ENCODE data around the gene CCDC102B.
"Not testable (repeated sequence)": the region's sequence is repeated elsewhere in the genome, so short reads cannot be mapped to it uniquely, and the experiment has no call there.

CCDC102B gene

DNA sequence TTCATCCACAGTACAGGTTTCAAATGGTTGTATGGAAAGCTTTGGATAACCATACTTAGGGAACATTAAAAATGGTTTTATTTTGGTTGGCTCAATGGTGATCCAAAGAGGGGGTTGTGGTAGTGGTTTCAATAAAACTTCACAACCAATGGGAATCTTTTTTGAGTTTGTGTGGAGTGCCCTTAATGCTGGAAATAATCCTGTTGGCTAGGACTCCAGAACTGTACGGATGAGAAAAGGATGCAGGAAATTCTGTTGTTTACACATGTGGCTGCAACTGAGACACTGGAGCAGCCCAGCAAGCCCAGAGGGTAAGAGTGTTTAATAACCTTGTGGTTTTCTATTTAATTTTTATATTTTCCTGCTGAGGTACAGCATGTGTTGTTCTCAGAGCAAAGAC, at the start of gene CCDC102B:
Gene CCDC102B, plus strand, starts transcription at position 210 of the 400 bp plus-strand sequence. CDS start 38,684 bp downstream, outside the sequence.
- no peak for DNase-seq

DNA sequence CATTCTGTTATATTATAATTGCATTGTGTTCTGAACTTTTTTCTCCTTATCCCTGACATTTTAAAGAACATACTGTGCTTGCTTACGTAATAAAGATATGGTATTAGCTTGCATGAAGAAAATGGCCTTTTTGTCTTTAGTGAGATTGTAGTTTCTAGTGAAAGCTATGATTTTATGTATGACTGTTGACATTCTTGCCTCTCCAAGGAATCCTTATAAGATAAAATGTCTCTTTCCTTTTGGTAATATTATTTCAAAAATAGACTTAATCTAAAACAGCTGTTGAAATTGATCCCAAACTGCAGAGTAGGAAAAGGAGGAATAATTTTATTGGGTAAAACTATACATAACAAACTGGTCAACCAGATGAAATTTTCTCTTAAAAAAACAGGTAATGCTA, 40.8 kb upstream of the CCDC102B start:
- no peak for DNase-seq

DNA sequence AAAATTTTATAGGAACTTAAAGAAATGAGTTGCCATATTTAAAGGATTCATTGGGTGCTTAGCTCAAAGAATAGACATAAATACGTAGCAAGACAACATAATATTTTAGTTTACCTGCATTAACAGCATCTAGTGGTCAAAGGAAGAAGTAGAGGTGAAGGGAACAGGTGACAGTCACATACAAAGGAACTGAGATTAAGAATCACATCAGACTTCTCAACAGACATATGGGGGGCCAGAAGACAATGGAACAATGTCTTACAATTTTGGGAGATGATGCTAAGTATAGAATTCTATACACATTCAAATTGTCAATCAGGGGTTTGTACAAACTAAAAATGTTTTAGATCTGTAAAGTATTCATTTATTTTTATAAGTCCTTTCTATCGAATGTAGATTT, 38.6 kb upstream of the CCDC102B start:
- no peak for DNase-seq

DNA sequence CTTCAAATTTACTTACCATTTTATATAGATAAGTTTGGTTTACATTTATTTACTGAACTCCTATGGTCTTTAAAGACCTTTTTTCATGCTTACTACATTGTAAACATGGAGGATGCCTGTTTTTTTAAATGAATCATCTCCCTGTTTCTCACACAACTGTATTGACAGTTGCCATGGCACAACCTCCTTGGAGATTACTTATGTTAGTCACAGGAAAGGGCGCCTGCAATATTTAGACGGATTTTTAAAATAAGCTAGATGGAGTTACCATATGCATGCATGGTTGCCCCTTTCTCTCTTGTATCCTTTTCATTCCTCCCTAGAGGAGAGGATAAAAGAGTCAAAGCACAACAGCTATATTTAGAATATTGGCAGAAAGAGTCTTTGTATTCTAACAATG, 34.8 kb upstream of the CCDC102B start:
- DNase-seq = no peak

DNA sequence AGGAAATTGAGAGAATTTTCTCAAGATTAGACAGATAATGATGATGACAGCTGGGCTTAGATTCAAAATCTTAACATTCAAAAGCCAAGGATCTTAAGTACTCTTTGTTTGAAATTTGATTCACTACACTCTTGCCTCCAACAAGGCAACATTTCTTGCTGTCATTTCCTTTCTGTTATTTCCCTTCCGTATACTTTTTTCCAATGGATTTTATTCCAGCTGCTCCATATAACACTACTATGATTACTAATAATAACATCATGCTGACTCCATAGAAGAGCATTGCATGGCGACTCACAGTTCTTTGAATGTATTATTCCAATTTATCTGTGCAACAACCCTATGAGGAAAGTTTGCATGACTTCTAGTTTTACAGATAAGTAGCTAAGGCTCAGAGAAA, 33.9 kb upstream of the CCDC102B start:
- no peak for DNase-seq

DNA sequence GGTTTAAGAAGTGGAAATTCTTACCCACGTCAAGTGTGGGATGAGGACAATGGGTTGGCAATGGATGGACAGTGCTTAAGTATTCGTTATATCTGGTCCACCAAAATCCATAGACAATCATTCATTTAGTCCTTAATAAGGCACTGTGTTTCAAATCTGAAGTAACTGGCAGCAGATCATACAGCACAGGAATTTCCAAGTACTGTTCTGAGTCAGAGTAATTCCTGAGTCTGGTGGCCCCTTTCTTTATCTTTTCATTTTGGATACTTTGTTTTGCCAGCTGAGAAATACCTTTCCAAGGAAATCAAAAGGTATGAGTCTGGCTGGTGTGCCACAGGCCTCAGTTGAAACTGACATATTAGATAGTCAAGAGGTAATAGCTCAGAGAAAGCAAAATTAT, 31.4 kb upstream of the CCDC102B start:
- no peak for DNase-seq

DNA sequence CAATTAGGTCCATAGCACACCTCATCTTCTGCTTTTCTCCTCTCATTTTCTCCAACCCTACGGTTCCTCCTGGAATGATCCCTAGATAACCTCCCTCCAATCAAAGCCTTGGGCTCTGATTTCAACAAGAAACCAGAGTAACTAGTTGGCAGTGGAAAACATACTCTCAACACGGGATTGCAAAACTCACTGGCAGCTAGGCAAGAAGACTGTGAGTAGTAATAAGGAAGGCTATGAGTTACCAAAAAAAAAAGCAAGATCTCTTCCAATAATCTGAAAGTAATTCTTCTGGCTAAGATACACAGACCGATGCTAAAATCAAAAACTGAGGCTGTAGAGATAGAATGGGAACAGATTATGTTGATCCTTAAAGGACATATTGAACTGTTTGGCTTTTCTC, 28.4 kb upstream of the CCDC102B start:
- DNase-seq = no peak

DNA sequence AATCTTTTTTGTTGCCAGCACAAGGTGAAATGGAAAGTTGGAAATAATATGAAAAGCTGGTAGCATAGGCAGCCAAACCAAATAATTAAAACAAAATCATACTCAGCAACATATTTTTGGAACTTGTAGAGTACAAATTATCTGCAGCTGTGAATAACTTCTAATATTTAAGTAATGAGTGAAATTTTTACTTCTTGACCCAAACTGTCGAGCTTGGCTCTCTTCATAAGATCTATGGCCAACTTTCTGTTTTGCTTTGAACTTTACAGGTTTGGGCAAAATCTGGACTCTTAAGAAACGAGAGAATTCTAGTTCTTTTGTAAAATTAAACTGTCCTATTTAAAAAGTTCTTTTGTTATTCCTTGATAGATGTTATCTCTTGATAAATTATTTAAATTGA, 25.6 kb upstream of the CCDC102B start:
- DNase-seq = no peak

DNA sequence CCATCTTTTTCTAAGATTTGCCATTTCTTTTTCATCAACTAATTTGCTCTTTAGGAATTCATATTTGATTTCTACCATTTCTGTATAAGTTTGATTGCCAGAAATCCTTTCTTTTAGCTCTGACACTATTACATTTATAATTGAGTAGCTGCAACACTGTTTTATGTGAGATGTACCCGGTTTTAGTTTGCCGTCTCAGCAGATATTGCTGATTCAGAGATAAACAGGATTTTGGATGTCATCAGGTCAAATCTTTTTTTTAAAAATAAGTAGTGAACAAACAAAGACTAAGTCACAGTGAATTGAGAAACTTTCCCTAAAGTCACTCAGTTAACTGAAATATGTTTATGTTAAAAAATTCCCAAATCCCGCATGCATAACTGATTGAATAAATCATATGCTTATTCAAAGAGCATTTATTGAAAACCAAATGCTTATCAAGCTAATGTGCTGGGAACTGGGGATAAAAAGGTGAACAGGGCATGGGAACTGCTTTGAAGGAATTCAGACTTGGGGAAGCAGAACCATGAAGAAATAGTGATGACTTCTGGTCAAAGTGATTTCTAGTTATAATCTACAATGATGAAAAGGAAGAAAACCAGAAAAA, 19.5 kb upstream of the CCDC102B start:
- no peak for DNase-seq

DNA sequence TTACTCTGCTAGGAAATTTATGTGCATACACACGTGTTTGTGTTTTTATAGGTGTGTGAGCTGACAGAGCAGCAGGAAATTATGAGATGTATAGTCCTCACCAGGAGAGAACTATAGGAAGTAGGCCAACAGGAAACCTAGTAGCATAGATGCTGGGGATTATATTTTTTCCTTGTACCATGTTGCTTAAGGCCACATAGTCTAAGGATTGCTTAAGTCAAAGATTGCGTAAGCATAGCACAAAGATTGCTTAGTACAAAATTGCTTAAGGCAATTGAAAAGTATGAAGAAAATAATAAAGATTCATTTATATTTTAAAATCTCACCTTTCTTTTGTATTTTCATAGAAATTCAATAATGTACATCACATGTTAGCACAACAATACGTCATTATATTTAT, 18.7 kb upstream of the CCDC102B start:
- DNase-seq = no peak

DNA sequence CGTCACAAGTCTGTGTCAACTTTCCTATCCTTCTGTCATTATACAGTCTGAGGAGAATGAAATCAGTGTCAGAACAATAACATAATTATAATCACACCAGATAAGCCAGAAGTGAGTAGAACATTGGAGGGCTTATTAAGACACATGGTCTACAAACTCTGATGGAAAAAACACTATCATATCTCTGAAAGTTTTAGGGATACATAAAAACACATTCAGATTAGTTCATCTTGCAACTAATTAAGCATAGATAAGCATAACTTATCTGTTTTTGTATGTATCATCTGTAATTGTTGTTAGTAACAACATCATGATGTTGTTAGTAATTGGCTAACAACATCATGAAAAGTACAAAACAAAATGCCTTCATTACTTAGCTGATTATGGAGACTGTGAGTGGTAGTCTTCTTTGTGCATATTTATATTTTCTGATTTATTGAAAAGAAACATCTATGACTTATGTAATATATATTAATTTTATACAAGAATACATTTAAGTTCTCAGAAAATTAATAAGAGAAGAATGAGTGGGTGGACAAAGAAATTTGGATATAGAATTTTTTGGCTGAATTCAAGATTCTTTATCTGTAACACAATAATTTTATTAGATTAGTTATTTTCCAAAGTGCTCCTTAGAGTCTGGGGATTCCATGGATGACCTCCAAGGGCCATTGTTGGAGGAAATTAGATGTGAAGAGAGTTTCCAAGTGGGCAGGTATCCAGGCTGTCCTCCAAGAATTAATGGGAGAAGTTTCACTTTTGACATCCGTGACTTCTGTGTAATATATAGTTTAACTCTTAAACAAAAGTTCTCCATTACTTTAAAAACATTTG, 16.9 kb upstream of the CCDC102B start:
- DNase-seq = no peak

DNA sequence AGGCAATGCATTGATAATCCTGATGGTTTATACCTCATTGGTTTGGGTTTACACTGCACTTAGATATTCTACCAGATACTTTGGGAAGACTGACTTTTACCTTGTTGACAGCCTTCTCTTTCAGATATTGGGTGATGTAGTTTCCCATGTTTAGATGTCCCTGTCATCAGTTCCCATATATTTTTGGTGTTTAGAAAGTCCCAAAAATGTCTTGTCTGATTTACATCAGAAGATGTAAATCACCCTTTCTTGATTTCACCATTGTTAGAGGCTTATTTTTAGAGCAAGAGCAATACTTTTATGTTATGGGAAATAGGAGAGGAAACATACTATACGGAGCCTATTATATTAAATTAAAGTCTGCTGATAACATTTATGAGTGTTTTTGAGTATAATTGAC, 14.4 kb upstream of the CCDC102B start:
- DNase-seq = no peak

DNA sequence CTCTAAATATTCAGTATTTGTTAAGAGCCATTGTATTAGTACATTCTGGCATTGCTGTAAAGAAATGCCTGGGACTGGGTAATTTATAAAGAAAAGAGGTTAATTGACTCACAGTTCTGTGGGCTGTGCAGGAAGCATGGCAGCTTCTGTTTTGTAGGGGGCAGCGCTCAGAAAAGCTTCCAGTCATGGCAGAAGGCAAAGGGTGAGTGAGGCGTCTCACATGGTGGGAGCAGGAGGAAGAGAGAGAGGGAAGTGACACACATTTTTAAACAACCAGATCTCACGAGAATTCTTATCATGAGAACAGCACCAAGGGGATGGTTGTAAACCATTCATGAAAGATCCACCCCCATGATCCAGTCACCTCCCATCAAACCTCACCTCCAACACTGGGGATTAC, 13.8 kb upstream of the CCDC102B start:
- no peak for DNase-seq

DNA sequence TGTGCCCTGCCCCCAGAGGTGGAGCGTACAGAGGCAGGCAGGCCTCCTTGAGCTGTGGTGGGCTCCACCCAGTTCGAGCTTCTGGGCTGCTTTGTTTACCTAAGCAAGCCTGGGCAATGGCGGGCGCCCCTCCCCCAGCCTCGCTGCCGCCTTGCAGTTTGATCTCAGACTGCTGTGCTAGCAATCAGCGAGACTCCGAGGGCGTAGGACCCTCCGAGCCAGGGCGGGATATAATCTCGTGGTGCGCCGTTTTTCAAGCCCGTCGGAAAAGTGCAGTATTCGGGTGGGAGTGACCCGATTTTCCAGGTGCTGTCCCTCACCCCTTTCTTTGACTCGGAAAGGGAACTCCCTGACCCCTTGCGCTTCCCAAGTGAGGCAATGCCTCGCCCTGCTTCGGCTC, 7.6 kb upstream of the CCDC102B start:
- DNase-seq = not testable (repeated sequence)

DNA sequence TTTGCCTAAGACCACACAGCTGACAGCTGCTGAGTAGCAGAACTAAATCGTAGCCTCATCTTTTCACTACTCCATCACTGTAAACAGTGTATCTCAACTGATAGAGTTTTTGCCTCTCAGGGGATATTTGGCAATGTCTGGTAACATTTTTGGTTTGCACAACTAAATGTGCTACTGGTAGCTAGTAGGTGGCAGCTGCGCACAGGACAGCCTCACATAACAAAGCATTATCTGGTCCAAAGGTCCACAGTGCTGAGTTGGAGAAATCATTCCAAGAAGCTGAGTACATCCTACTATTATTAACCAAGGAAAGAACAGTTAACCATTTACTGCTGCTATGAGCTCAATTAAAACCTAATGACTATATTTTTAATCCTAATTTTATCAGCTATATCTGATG, 6.1 kb upstream of the CCDC102B start:
- DNase-seq = no peak

DNA sequence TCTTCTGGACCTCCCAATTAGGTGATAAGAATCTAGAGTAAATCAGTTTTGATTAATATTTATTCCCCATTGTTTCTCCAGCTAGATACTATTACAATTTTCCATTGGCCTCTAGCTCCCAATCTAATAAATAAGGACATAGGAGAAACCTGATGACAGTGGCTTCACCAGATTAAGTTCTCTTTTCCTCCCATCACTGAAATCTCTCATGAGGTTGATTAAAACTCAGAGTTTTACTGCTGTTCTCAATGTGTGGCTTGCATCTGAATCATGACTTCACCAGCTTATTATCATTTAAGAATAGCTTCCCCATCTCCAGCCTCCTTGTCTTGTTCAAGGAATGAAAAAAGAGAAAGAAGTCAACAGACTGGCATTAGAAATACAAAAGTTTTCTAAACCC, 3.9 kb upstream of the CCDC102B start:
- DNase-seq = no peak

DNA sequence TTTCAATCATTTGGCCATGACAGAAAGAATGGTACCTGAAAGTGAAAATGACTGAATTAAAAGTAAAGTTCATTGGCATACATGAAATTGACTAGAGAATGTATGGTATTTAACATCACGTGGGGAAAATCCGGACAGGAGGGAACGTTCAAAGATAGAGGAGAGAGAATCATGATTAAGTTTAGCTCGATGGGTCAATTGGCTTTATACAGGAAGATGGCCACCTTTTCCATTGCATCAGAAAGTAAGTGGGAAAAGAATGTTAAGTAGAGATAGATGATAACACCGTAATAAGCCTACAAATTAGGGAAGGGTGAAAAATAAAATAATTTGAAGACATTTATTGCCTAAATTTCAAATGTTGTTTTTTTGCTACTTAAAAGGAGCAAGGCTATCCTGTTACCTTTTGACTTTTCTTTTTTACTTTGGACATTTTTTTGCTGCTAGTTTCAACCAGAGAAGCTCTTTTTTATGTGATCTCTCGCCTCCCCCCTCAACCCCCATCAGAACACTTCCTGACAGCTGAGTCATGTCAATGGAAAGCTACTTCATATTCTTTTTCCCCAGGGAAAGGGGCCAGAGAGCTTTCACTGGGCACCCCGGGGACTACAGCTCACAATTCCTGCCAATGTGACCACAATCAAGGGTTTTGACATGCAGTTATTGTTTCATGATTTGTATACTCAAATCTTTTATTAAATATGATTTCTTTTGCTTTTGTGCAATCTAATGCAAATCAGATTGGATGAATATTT, 767 bp upstream of the CCDC102B start:
- no peak for DNase-seq

DNA sequence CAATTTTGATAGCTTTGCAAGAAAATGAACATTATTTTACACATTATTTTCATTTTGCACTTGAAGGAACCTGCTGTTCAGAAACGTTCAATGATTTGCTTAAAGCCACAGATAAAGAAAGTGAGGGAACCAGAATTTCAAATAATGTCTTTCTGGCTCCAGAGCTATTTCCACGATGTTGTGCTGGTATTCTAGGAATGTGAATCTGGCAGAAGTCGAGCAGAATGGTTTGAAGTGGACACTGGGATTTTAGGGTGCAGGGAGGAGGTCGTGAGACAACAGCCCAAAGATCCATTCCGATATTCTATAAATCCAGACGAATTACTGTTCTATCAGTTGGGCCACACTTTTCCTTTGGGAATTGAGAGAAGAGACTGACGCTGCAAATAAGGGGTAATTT, 2.2 kb downstream of the CCDC102B start:
- no peak for DNase-seq

DNA sequence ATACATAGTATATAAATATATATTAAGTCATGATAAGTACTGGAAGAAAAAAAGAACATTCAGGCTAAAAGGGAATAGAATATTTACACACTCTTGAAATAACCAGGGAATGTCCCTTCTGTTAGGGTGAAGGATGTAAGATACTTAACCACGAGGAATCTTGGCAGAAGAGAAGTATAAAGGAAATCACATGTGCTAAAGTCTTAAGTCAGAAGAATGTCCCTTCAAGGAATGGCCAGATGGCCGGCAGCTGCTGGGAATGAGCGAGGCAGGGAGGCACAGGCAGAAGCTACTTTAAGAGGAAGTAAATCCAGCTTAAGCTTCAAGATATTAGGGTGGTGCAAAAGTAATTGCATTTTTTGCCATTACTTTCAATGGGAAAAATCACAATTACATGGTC, 5.5 kb downstream of the CCDC102B start:
- DNase-seq = peak in 2 of 58 donors; percentile 2 to 5

DNA sequence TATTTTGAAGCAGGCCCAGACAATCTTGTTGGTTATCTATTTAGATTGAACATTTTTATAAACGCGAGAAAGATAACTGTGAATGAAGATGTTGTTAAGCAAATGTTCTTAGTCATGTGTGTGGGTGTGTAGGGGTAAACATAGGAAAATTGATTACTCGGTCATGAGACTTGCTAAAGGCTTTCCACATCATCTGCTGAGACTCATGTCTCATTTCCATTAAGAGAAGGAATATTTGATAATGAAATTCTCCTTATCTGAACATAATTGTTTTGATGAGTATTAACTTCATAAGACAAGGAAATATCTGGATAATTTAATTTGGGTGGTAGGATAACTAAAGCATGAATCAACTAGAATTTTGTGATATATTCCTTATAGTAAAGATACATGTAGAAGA, 19.7 kb downstream of the CCDC102B start:
- DNase-seq = no peak

DNA sequence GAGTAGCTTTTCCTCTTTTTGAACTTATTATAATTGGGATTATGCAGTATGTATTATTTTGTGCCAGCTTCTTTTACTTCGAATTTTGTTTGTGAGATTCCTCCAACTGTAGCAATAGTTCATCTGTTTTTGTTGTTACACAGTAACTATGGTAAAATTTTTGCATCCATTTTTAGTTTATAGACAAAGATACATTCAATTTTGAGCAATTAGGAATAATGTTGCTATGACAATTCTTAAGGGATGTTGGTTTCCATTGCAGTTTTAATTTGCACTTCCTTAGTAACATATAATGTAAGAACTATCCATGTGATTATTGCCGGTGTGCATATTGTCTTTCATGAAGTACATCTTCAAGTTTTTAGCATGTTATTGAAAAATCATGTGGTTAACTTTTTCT, 20.7 kb downstream of the CCDC102B start:
- no peak for DNase-seq

DNA sequence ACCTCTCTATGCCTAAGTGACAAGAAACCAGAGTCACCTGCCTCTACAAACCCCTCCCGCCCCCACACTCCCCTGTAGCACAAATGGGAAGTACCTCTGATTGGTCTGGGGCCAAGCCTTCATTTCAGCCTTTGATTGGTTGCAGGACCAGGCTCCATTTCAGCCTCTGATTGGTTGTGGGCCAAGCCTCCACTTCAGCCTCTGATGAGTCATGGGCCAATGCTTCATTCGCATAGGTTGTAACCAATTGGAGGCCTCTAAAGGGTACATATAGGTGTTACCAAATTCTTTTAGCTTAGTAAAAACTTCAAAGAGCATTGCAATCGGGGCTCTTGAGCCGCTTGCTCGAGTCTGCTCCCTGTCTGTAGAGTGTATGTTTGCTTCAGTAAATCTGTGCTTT, 25.0 kb downstream of the CCDC102B start:
- no peak for DNase-seq

DNA sequence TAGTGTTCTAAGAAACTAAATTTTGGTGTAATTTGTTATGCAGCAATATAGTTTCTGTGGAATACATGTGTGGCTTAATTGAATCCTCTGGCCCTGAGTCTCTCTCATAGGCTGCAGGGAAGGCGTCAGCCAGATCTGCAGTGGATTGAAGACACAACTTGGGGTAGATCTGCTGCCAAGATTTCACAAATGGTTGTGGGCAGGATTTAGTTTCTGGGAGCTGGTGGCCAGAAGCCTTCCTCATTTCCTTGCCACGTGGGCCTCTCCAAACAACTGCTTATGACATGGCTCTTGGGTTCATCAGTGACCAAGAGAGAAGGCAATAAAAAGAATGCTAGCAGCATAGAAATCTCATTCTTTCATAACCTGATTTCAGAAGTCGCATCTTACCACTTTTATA, 28.2 kb downstream of the CCDC102B start:
- no peak for DNase-seq
